RWPE2 (cell line): ENCODE measurements around the gene MSI2.

Source experiments
- ATAC-seq: fragments of 200-7000 bp; cut with Tn5 transposase; 3 replicates; pipeline ENCODE4 v1.9.1; 2021; ENCODE audit warnings: low read depth
- DNase-seq: peaks from one replicate; pipeline ENCODE4 v3.0.0-alpha.2; 2020; ENCODE audit warnings: low spot score
- H3K27ac ChIP-seq: fragments of 450-650 bp; 2 replicates; pipeline ENCODE4 v1.5.1; 2017; ENCODE audit warnings: mild to moderate bottlenecking; ENCODE audit not compliant: poor library complexity, severe bottlenecking
- H3K27me3 ChIP-seq: fragments of 250-450 bp; sonication (Bioruptor Pico); 2 replicates; pipeline ENCODE4 v1.5.1; 2021; ENCODE audit warnings: mild to moderate bottlenecking, moderate library complexity; ENCODE audit not compliant: insufficient read depth, poor library complexity, severe bottlenecking
- H3K36me3 ChIP-seq: fragments of 250-450 bp; sonication (Bioruptor Pico); 2 replicates; pipeline ENCODE4 v1.5.1; 2020; ENCODE audit warnings: low read depth, mild to moderate bottlenecking, moderate library complexity
- H3K4me1 ChIP-seq: fragments of 250-450 bp; sonication (Bioruptor Pico); 2 replicates; pipeline ENCODE4 v1.5.1; 2021; ENCODE audit warnings: mild to moderate bottlenecking, moderate library complexity; ENCODE audit not compliant: insufficient read depth, poor library complexity, severe bottlenecking
- H3K4me3 ChIP-seq: fragments of 250-450 bp; sonication (Bioruptor Pico); 2 replicates; pipeline ENCODE4 v1.5.1; 2021; ENCODE audit warnings: mild to moderate bottlenecking, moderate library complexity; ENCODE audit not compliant: severe bottlenecking
- H3K9me3 ChIP-seq: fragments of 250-450 bp; sonication (Bioruptor Pico); 2 replicates; pipeline ENCODE4 v1.5.1; 2021; ENCODE audit warnings: mild to moderate bottlenecking, moderate library complexity; ENCODE audit not compliant: severe bottlenecking
- TF ChIP-seq, protein P1 (sequence below): fragments of 450-650 bp; IDR thresholded peaks from one replicate; pipeline ENCODE4 v1.5.1; 2017; ENCODE audit warnings: mild to moderate bottlenecking, moderate library complexity; ENCODE audit not compliant: poor library complexity, severe bottlenecking

Gene MSI2

DNA sequence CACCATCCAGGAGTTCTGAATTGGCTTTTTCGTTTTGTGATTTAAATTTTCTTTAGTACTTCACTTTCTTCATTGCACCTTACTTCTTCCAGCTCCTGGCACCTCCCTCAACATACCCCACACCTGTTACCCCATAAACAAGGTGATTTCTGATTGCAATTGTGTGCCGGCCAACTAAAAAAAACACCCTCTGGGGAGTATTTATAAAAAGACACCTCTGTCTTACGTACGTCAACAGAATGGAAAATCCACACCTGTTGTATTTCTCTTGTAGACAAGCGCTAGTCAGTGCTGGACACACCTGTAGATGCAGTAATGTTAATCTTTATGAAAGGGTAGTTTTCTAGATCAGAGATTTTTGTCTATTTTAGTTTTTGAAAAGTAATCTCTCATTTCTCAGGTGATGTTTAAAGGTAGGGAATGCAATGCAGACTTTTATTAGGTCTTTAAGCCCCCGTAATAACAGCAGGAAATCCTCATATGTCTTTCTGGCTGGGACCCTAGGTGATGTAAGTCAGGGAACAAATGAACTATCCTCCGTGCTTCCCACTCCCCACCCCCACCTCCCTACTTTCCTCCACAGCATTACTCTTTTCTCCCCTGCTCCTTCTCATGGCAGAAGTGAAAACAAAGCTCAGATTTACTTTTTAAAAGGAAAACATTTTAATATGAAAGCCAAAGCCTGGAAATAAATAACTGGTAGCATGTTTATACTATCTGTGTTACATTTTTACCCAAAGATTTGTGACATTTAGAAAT lies 4.2 kb downstream of the MSI2 start:
- ATAC-seq (no peak), DNase-seq (no peak)
- H3K4me1 ChIP-seq, result peaks cover 28% of the 10 kb centered on the region
- H3K36me3 ChIP-seq, result peaks cover 64% of the 10 kb centered on the region
- TF ChIP-seq, protein P1, sequence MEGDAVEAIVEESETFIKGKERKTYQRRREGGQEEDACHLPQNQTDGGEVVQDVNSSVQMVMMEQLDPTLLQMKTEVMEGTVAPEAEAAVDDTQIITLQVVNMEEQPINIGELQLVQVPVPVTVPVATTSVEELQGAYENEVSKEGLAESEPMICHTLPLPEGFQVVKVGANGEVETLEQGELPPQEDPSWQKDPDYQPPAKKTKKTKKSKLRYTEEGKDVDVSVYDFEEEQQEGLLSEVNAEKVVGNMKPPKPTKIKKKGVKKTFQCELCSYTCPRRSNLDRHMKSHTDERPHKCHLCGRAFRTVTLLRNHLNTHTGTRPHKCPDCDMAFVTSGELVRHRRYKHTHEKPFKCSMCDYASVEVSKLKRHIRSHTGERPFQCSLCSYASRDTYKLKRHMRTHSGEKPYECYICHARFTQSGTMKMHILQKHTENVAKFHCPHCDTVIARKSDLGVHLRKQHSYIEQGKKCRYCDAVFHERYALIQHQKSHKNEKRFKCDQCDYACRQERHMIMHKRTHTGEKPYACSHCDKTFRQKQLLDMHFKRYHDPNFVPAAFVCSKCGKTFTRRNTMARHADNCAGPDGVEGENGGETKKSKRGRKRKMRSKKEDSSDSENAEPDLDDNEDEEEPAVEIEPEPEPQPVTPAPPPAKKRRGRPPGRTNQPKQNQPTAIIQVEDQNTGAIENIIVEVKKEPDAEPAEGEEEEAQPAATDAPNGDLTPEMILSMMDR, result no peak
- no peaks in the 10 kb centered on the region for H3K9me3 ChIP-seq
- H3K4me3 ChIP-seq, result no peak overlapping the region
- no peak overlapping the region for H3K27ac ChIP-seq
- no peaks in the 10 kb centered on the region for H3K27me3 ChIP-seq

DNA sequence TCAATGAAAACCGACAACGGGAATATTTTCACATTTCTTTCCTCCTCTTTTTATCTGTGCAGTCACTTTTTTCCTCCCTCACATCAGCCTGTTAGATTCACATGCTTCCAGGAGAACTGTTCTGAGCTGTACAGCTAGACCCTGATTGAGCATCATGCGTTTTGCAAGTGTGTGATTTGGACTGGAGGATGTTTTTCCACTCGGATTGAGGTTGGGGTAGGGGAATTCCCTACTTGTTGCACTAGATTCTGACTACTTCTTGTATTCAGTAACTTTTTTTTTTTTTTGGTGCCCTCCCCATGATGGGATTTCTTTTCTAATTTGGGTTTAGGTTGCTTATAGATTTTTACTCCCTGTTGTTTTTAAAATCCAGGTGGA lies 4.8 kb downstream of the MSI2 start:
- H3K27ac ChIP-seq, result no peak overlapping the region
- H3K4me3 ChIP-seq, result no peak overlapping the region
- H3K9me3 ChIP-seq, result no peaks in the 10 kb centered on the region
- H3K4me1 ChIP-seq, result peaks cover 28% of the 10 kb centered on the region
- TF ChIP-seq, protein P1, result no peak
- ATAC-seq (no peak), DNase-seq (no peak)
- H3K27me3 ChIP-seq, result no peaks in the 10 kb centered on the region
- H3K36me3 ChIP-seq, result peaks cover 70% of the 10 kb centered on the region

DNA sequence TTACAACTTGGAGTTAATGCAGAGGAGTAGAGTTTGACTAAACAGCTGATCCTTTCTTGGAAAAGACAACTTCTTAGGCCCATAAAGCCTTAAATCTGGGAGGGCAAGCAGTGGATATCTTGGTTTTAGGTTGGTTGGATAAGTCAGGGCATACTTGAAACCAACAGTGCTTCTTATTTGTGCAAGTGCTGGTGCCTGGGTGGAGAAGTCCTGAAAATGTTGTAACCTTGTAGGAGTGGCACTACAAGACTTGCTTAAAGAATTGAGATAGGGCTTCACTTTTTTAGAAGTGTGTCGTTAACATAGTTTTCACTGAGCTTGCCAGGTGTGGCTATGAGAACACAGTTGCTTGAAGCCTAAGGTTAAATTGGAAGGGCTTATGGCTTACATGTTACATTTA lies 6.2 kb downstream of the MSI2 start:
- H3K4me1 ChIP-seq, result peaks cover 28% of the 10 kb centered on the region
- no peaks in the 10 kb centered on the region for H3K9me3 ChIP-seq
- no peak overlapping the region for H3K4me3 ChIP-seq
- no peak overlapping the region for H3K27ac ChIP-seq
- TF ChIP-seq, protein P1, result no peak
- no peaks in the 10 kb centered on the region for H3K27me3 ChIP-seq
- ATAC-seq (no peak), DNase-seq (no peak)
- peaks cover 76% of the 10 kb centered on the region for H3K36me3 ChIP-seq

DNA sequence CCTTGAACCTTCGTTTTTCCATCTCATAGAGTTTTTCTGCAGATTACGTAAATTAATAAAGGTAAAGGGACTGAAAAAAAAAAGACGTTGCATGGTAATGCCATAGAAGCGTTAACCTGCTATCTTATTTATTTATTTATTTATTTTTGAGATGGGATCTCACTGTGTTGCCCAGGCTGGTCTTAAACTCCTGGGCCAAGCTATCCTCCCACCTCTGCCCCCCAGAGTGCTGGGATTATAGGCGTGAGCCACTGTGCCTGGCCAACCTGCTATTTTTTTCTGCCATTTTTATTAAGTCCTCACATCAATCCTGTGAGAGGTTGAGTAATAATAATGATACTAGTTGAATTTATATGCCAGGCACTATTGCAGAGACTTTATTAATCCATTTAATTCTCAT lies 7.9 kb downstream of the MSI2 start:
- H3K4me3 ChIP-seq, result no peak overlapping the region
- H3K27ac ChIP-seq, result no peak overlapping the region
- no peak for ATAC-seq
- H3K36me3 ChIP-seq, result peaks cover 77% of the 10 kb centered on the region
- H3K4me1 ChIP-seq, result peaks cover 21% of the 10 kb centered on the region
- no peaks in the 10 kb centered on the region for H3K27me3 ChIP-seq
- TF ChIP-seq, protein P1, result no peak
- no peak for DNase-seq
- H3K9me3 ChIP-seq, result no peaks in the 10 kb centered on the region

DNA sequence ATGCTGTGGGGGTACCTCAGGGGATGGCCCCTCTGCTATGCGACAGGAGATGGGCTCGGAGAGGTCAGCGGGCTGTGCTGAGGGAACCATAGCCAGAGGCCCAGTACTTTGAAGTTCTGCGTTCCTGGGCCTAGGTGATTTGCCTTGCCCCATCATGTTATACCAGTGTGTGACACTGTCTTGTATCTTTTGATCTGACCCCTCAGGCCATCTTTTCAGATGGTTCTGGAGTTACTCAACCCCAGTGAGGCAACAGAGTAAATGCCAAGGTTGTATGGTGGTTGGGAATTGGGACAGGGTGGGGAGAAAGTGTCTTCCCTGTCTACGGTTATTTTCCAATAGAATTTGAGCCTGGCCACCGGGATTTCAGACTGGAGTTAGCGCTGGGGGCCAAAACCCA lies 8.5 kb downstream of the MSI2 start:
- DNase-seq, result no peak
- no peak overlapping the region for H3K27ac ChIP-seq
- H3K4me1 ChIP-seq, result peaks cover 16% of the 10 kb centered on the region
- ATAC-seq, result peak; percentile 84
- H3K36me3 ChIP-seq, result peaks cover 73% of the 10 kb centered on the region
- TF ChIP-seq, protein P1, result no peak
- H3K27me3 ChIP-seq, result no peaks in the 10 kb centered on the region
- no peak overlapping the region for H3K4me3 ChIP-seq
- no peaks in the 10 kb centered on the region for H3K9me3 ChIP-seq
